Gastrocnemius medialis (tissue), 4 donors: ENCODE measurements around the gene RNU4-1.

Experiments used
- POLR2A ChIP-seq, 2 donors: fragments of 450-650 bp; IDR thresholded peaks; one replicate each; pipeline ENCODE4 v1.6.1; 2017; ENCODE audit warnings: antibody characterized with exemption in 2 of 2, mild to moderate bottlenecking in 2 of 2, moderate library complexity in 2 of 2
- TF ChIP-seq, protein P1 (sequence below), 5 experiments: fragments of 450-650 bp in 3 of 5; fragments of 200-600 bp in 2 of 5; sonication (generic) in 2 of 5; IDR thresholded peaks in 4 of 5; conservative IDR thresholded peaks in 1 of 5; 1 replicate in 4 of 5; 2 replicates in 1 of 5; pipeline ENCODE4 v1.5.1; 2016 to 2019; ENCODE audit warnings: antibody characterized with exemption in 5 of 5, mild to moderate bottlenecking in 3 of 5, moderate library complexity in 3 of 5

- TF ChIP-seq, protein P1, sequence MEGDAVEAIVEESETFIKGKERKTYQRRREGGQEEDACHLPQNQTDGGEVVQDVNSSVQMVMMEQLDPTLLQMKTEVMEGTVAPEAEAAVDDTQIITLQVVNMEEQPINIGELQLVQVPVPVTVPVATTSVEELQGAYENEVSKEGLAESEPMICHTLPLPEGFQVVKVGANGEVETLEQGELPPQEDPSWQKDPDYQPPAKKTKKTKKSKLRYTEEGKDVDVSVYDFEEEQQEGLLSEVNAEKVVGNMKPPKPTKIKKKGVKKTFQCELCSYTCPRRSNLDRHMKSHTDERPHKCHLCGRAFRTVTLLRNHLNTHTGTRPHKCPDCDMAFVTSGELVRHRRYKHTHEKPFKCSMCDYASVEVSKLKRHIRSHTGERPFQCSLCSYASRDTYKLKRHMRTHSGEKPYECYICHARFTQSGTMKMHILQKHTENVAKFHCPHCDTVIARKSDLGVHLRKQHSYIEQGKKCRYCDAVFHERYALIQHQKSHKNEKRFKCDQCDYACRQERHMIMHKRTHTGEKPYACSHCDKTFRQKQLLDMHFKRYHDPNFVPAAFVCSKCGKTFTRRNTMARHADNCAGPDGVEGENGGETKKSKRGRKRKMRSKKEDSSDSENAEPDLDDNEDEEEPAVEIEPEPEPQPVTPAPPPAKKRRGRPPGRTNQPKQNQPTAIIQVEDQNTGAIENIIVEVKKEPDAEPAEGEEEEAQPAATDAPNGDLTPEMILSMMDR (IDR thresholded peaks at IDR 0.05 in 4 of 5, conservative IDR thresholded peaks at IDR 0.05 in 1 of 5): no peak
- no peak for TF ChIP-seq POLR2A (IDR thresholded peaks at IDR 0.05)
Observed at GRCh38 chr12:120339256-120339655, 46.2 kb upstream of the RNU4-1 start.
